Peyer's patch (tissue), 4 donors: ENCODE results near the gene PLA2G4A. TPM values are rescaled to one million over a fixed set of nuclear protein-coding genes. Genes with fewer than 3 reads are reported as not detected.

Source experiments
- DNase-seq, 3 donors: peaks; one replicate each; pipeline ENCODE4 v3.0.0-alpha.2; 2017 to 2019
- H3K27ac ChIP-seq, 4 donors: fragments of 200-600 bp; sonication (generic); one replicate each; pipeline ENCODE4 v1.5.1; 2016 to 2019
- H3K27me3 ChIP-seq, 2 donors: fragments of 200-600 bp; sonication (generic); one replicate each; pipeline ENCODE4 v1.5.1; 2019
- H3K36me3 ChIP-seq, 3 donors: fragments of 200-600 bp; sonication (generic); one replicate each; pipeline ENCODE4 v1.5.1; 2016 to 2019
- H3K4me1 ChIP-seq, 4 donors: fragments of 200-600 bp; sonication (generic); one replicate each; pipeline ENCODE4 v1.5.1; 2016 to 2019
- H3K4me3 ChIP-seq, 4 donors: fragments of 200-600 bp; sonication (generic); 1 replicate in 3 of 4; 2 replicates in 1 of 4; pipeline ENCODE4 v1.5.1; 2016 to 2019; ENCODE audit warnings: mild to moderate bottlenecking in 1 of 4
- H3K9me3 ChIP-seq, 4 donors: fragments of 200-600 bp; sonication (generic); one replicate each; pipeline ENCODE4 v1.5.1; 2016 to 2019; ENCODE audit warnings: mild to moderate bottlenecking in 1 of 4
- CTCF ChIP-seq, 6 experiments: fragments of 450-650 bp in 4 of 6; fragments of 200-600 bp in 2 of 6; sonication (generic) in 1 of 6; IDR thresholded peaks; one replicate each; pipeline ENCODE4 v1.5.1; 2017 to 2019; ENCODE audit warnings: antibody characterized with exemption in 6 of 6, mild to moderate bottlenecking in 3 of 6, moderate library complexity in 1 of 6
- POLR2A ChIP-seq, 2 donors: fragments of 450-650 bp; IDR thresholded peaks; one replicate each; pipeline ENCODE4 v1.5.1; 2017; ENCODE audit warnings: antibody characterized with exemption in 2 of 2, mild to moderate bottlenecking in 2 of 2, moderate library complexity in 2 of 2
- total RNA-seq, 4 donors: library from RNA; depleted of rRNA; stranded (reverse); fragments of >200 nt; gene quantifications; one replicate each; pipeline ENCODE4 v1.1.0, GENCODE V29; 2016

Gene PLA2G4A
- total RNA-seq, 4 donors from 2014 or later: 7.0 to 8.3 (median 7.6) TPM

GRCh38 chr1:186869526-186870228 is 40.9 kb downstream of the PLA2G4A start:
- no peaks in the 10 kb centered on the region for H3K27me3 ChIP-seq
- DNase-seq: no peak
- no peaks in the 10 kb centered on the region for H3K9me3 ChIP-seq
- TF ChIP-seq POLR2A (IDR thresholded peaks at IDR 0.05) (no peak), CTCF (IDR thresholded peaks at IDR 0.05) (no peak)
- no peak overlapping the region for H3K27ac ChIP-seq
- no peak overlapping the region for H3K4me3 ChIP-seq
- H3K4me1 ChIP-seq: no peaks in the 10 kb centered on the region
- H3K36me3 ChIP-seq: no peaks in the 10 kb centered on the region

DNA sequence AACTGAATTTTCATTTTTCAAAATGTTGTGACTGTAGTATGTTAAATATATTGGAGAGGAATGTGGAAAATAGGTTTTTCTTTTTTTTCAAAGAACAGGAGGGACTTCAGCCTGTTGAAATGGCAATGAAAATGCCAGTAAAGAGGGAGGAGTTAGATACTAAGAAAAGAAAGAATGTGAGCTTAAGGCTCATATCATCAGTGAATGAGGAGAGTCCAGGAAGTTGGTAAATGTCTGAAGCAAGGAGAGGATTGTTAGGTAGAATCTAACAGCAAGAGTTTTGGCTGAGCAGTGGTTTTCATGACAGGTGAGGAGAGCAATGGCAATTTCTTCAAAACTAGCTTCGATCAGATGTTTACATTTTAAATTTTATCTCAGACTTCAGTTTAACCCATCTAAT is 43.0 kb downstream of the PLA2G4A start:
- no peak for TF ChIP-seq CTCF (IDR thresholded peaks at IDR 0.05)
- no peak for TF ChIP-seq POLR2A (IDR thresholded peaks at IDR 0.05)
- Histone ChIP-seq H3K9me3 (no peaks in the 10 kb centered on the region), H3K36me3 (no peaks in the 10 kb centered on the region), H3K27ac (no peak overlapping the region), H3K4me3 (no peak overlapping the region), H3K27me3 (no peaks in the 10 kb centered on the region), H3K4me1 (no peaks in the 10 kb centered on the region)
- DNase-seq: no peak

GRCh38 chr1:186872291-186872690 is 43.5 kb downstream of the PLA2G4A start:
- no peak for TF ChIP-seq CTCF (IDR thresholded peaks at IDR 0.05)
- no peak for TF ChIP-seq POLR2A (IDR thresholded peaks at IDR 0.05)
- no peak for DNase-seq

DNA sequence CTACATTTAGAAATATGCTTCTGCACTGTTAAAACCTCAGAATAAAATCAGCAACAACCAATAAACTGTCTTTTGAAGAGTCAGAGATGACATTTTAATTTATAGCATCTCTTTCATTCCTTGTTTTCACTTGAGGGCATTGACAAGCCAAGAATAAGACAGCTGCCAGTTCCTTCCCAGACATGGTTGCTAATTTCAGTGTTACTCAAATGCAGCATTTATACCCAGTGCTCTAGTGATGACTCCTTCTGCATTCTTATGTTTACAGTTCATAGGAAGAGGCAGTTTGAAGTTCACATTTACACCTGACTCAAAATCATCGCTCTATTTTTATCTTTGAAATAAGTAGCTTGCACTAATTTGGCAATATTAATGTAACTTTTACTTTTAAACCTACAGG is 44.9 kb downstream of the PLA2G4A start:
- no peaks in the 10 kb centered on the region for H3K4me1 ChIP-seq
- no peak for DNase-seq
- H3K9me3 ChIP-seq: no peaks in the 10 kb centered on the region
- no peak overlapping the region for H3K27ac ChIP-seq
- no peaks in the 10 kb centered on the region for H3K36me3 ChIP-seq
- no peak for TF ChIP-seq CTCF (IDR thresholded peaks at IDR 0.05)
- no peak for TF ChIP-seq POLR2A (IDR thresholded peaks at IDR 0.05)
- H3K4me3 ChIP-seq: no peak overlapping the region
- H3K27me3 ChIP-seq: no peaks in the 10 kb centered on the region

More at GRCh38 chr1:186872291-186872690, 43.5 kb downstream of the PLA2G4A start:
- Histone ChIP-seq H3K4me3 (no peak overlapping the region), H3K27ac (no peak overlapping the region), H3K27me3 (no peaks in the 10 kb centered on the region), H3K9me3 (no peaks in the 10 kb centered on the region), H3K4me1 (no peaks in the 10 kb centered on the region), H3K36me3 (no peaks in the 10 kb centered on the region)

- TF ChIP-seq POLR2A (IDR thresholded peaks at IDR 0.05): no peak
- no peak for TF ChIP-seq CTCF (IDR thresholded peaks at IDR 0.05)
- no peaks in the 10 kb centered on the region for H3K4me1 ChIP-seq
- H3K36me3 ChIP-seq: no peaks in the 10 kb centered on the region
- peak overlapping the region in 1 of 4 donors; percentile 41 for H3K27ac ChIP-seq
- no peaks in the 10 kb centered on the region for H3K9me3 ChIP-seq
- no peaks in the 10 kb centered on the region for H3K27me3 ChIP-seq
- no peak overlapping the region for H3K4me3 ChIP-seq
- no peak for DNase-seq
These were observed 47.4 kb downstream of the PLA2G4A start for GRCh38 chr1:186875896-186876835.
